RWPE2 (cell line): ENCODE measurements around the gene TGFB3.

Experiments
- ATAC-seq: fragments of 200-7000 bp; cut with Tn5 transposase; 3 replicates; pipeline ENCODE4 v1.9.1; 2021; ENCODE audit warnings: low read depth
- DNase-seq: peaks from one replicate; pipeline ENCODE4 v3.0.0-alpha.2; 2020; ENCODE audit warnings: low spot score
- H3K27ac ChIP-seq: fragments of 450-650 bp; 2 replicates; pipeline ENCODE4 v1.5.1; 2017; ENCODE audit warnings: mild to moderate bottlenecking; ENCODE audit not compliant: poor library complexity, severe bottlenecking
- H3K27me3 ChIP-seq: fragments of 250-450 bp; sonication (Bioruptor Pico); 2 replicates; pipeline ENCODE4 v1.5.1; 2021; ENCODE audit warnings: mild to moderate bottlenecking, moderate library complexity; ENCODE audit not compliant: insufficient read depth, poor library complexity, severe bottlenecking
- H3K36me3 ChIP-seq: fragments of 250-450 bp; sonication (Bioruptor Pico); 2 replicates; pipeline ENCODE4 v1.5.1; 2020; ENCODE audit warnings: low read depth, mild to moderate bottlenecking, moderate library complexity
- H3K4me1 ChIP-seq: fragments of 250-450 bp; sonication (Bioruptor Pico); 2 replicates; pipeline ENCODE4 v1.5.1; 2021; ENCODE audit warnings: mild to moderate bottlenecking, moderate library complexity; ENCODE audit not compliant: insufficient read depth, poor library complexity, severe bottlenecking
- H3K4me3 ChIP-seq: fragments of 250-450 bp; sonication (Bioruptor Pico); 2 replicates; pipeline ENCODE4 v1.5.1; 2021; ENCODE audit warnings: mild to moderate bottlenecking, moderate library complexity; ENCODE audit not compliant: severe bottlenecking
- H3K9me3 ChIP-seq: fragments of 250-450 bp; sonication (Bioruptor Pico); 2 replicates; pipeline ENCODE4 v1.5.1; 2021; ENCODE audit warnings: mild to moderate bottlenecking, moderate library complexity; ENCODE audit not compliant: severe bottlenecking
- CTCF ChIP-seq: fragments of 450-650 bp; IDR thresholded peaks from one replicate; pipeline ENCODE4 v1.5.1; 2017; ENCODE audit warnings: mild to moderate bottlenecking, moderate library complexity; ENCODE audit not compliant: poor library complexity, severe bottlenecking

Gene TGFB3

GRCh38 chr14:75959031-75959430 is 22.8 kb downstream of the TGFB3 start:
- H3K27me3 ChIP-seq, result no peaks in the 10 kb centered on the region
- H3K9me3 ChIP-seq, result no peaks in the 10 kb centered on the region
- no peak overlapping the region for H3K4me3 ChIP-seq
- H3K27ac ChIP-seq, result no peak overlapping the region
- no peak for ATAC-seq
- no peak for DNase-seq
- no peak for TF ChIP-seq CTCF
- H3K36me3 ChIP-seq, result no peaks in the 10 kb centered on the region
- no peaks in the 10 kb centered on the region for H3K4me1 ChIP-seq

- Histone ChIP-seq H3K4me1 (no peaks in the 10 kb centered on the region), H3K4me3 (no peak overlapping the region), H3K27me3 (no peaks in the 10 kb centered on the region), H3K27ac (no peak overlapping the region), H3K9me3 (no peaks in the 10 kb centered on the region), H3K36me3 (no peaks in the 10 kb centered on the region)
- no peak for TF ChIP-seq CTCF
- DNase-seq, result no peak
- no peak for ATAC-seq
Observed at GRCh38 chr14:75952489-75952888, 29.3 kb downstream of the TGFB3 start.

- DNase-seq (no peak), ATAC-seq (no peak)
- no peak overlapping the region for H3K27ac ChIP-seq
- no peak for TF ChIP-seq CTCF
- H3K4me3 ChIP-seq, result no peak overlapping the region
- no peaks in the 10 kb centered on the region for H3K27me3 ChIP-seq
- H3K9me3 ChIP-seq, result no peaks in the 10 kb centered on the region
- no peaks in the 10 kb centered on the region for H3K4me1 ChIP-seq
- H3K36me3 ChIP-seq, result no peaks in the 10 kb centered on the region
Observed at GRCh38 chr14:75946785-75947184, 35.0 kb downstream of the TGFB3 start.

DNA sequence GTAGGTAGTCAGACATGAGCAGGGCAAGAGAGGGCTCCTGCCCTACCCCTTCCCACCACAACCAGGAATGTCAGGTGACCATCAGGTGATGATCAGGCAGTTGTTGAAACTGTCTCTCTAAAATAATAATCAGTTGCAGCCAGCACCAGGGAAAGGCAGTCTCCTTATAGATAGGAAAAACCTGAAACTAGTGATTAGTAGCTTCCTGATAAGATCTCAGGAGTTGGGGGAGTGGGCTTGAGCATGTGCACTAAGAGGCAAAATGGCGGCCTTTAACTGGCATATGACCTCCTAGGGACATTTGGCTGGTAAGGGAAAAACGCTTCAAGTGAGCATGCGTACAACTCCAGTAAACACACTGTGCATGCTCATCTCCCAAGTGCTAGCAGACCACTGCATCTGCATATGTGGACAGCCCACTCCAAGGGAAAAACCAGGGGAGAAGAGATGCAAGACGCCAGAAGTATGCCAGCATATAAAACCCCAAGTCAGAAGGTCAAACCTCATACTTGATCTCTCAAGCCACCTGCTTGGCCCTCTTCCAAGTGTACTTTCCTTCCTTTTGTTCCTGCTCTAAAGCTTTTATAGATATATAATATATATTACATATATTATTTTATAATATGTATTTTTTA is 37.1 kb downstream of the TGFB3 start:
- H3K4me3 ChIP-seq, result no peak overlapping the region
- DNase-seq (no peak), ATAC-seq (no peak)
- no peaks in the 10 kb centered on the region for H3K9me3 ChIP-seq
- H3K4me1 ChIP-seq, result no peaks in the 10 kb centered on the region
- no peak overlapping the region for H3K27ac ChIP-seq
- no peak for TF ChIP-seq CTCF
- no peaks in the 10 kb centered on the region for H3K27me3 ChIP-seq
- H3K36me3 ChIP-seq, result no peaks in the 10 kb centered on the region

- no peak for TF ChIP-seq CTCF
- Histone ChIP-seq H3K4me1 (no peaks in the 10 kb centered on the region), H3K27me3 (no peaks in the 10 kb centered on the region), H3K4me3 (no peak overlapping the region), H3K9me3 (no peaks in the 10 kb centered on the region), H3K36me3 (no peaks in the 10 kb centered on the region; the same call in 1 of the 2 replicates), H3K27ac (no peak overlapping the region)
- DNase-seq (no peak), ATAC-seq (no peak)
Observed at GRCh38 chr14:75941030-75941429, 40.8 kb downstream of the TGFB3 start.
